IMR-90 (cell line): Measurements from ENCODE around the gene ADARB2.

ENCODE experiments used
- CTCF ChIP-seq: conservative IDR thresholded peaks from 2 replicates; pipeline ENCODE4 v1.5.1; 2012; ENCODE audit warnings: mild to moderate bottlenecking, low read depth, low read length, improper control_type of control experiment
- ELK1 ChIP-seq: fragments of 150-350 bp; IDR thresholded peaks from 2 replicates; pipeline ENCODE4 v1.6.1; 2016; ENCODE audit warnings: low read depth, mild to moderate bottlenecking, low read length, moderate library complexity, borderline replicate concordance
- MAFK ChIP-seq: IDR thresholded peaks from 2 replicates; pipeline ENCODE4 v1.6.1; 2012; ENCODE audit warnings: low read depth, low read length, improper control_type of control experiment
- RAD21 ChIP-seq: IDR thresholded peaks from 2 replicates; pipeline ENCODE4 v1.6.1; 2012; ENCODE audit warnings: low read length, improper control_type of control experiment
- RCOR1 ChIP-seq: IDR thresholded peaks from 2 replicates; pipeline ENCODE4 v1.6.1; 2012; ENCODE audit warnings: mild to moderate bottlenecking, low read length, improper control_type of control experiment; ENCODE audit not compliant: insufficient replicate concordance
- SMC3 ChIP-seq: fragments of 150-350 bp; IDR thresholded peaks from 2 replicates; pipeline ENCODE4 v1.6.1; 2016; ENCODE audit warnings: low read depth, mild to moderate bottlenecking, antibody characterized with exemption, low read length, moderate library complexity
- USF2 ChIP-seq: fragments of 150-350 bp; IDR thresholded peaks from 2 replicates; pipeline ENCODE4 v1.6.1; 2017; ENCODE audit warnings: mild to moderate bottlenecking, antibody characterized with exemption, low read length, low read depth

GRCh38 chr10:1372212-1372611 lies 365.1 kb downstream of the ADARB2 start:
- TF ChIP-seq MAFK (no peak), CTCF (no peak), SMC3 (no peak), RCOR1 (no peak), ELK1 (no peak), USF2 (no peak), RAD21 (no peak)
